ENCODE results near the gene UBE2QL1. TPM values are rescaled to one million over a fixed set of nuclear protein-coding genes. Genes with fewer than 3 reads are reported as not detected.

Gene UBE2QL1, protein sequence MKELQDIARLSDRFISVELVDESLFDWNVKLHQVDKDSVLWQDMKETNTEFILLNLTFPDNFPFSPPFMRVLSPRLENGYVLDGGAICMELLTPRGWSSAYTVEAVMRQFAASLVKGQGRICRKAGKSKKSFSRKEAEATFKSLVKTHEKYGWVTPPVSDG
- 6.5 TPM for total RNA-seq

DNA sequence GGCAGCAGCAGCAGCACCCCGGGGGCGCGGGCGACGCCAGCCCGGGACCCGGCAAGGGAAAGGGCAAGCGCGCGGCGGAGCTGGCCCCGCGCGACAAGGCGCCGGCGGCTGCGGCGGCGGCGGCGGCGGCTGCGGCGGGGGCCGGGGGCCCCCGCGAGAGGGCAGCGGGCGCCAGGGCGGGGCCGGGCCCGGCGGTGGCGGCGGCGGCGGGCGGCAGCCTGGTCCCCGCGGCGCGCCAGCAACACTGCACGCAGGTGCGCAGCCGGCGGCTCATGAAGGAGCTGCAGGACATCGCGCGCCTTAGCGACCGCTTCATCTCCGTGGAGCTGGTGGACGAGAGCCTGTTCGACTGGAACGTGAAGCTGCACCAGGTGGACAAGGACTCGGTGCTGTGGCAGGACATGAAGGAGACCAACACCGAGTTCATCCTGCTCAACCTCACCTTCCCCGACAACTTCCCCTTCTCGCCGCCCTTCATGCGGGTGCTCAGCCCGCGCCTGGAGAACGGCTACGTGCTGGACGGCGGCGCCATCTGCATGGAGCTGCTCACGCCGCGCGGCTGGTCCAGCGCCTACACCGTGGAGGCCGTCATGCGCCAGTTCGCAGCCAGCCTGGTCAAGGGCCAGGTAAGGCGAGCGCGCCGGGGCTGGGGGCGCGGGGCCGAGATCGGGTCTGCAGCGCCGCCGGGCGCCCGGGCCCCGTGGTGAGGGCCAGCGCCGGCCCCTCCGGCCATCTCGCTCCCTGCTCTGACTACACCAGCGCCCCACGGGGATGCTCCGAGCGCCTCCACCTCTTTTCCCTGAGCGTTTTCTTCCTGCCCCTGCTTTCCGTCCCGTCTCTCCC, at the start of gene UBE2QL1:
Gene UBE2QL1, plus strand, starts transcription at position 238 of the 843 bp plus-strand sequence. Its CDS starts 35 bp downstream, at position 273.

Other genes with a start within 250 kb of the UBE2QL1 start
- 23.0 TPM for gene MED10, start 70.3 kb upstream of the UBE2QL1 start, total RNA-seq
- gene NSUN2, start 184.2 kb downstream of the UBE2QL1 start, total RNA-seq, result 41.5 TPM
- 13.5 TPM for gene SRD5A1, start 184.6 kb downstream of the UBE2QL1 start, total RNA-seq

Data from camera-type eye (tissue), 1 donor.